22Rv1 (cell line): ENCODE results near the gene CADM1.

Experiments used
- ZFX ChIP-seq: fragments of 450-650 bp; IDR thresholded peaks from 2 replicates; pipeline ENCODE4 v1.6.1; 2017; ENCODE audit warnings: antibody characterized with exemption, borderline replicate concordance
- TF ChIP-seq, protein P1 (sequence below): fragments of 450-650 bp; IDR thresholded peaks from 2 replicates; pipeline ENCODE4 v1.5.1; 2017; ENCODE audit warnings: mild to moderate bottlenecking

DNA sequence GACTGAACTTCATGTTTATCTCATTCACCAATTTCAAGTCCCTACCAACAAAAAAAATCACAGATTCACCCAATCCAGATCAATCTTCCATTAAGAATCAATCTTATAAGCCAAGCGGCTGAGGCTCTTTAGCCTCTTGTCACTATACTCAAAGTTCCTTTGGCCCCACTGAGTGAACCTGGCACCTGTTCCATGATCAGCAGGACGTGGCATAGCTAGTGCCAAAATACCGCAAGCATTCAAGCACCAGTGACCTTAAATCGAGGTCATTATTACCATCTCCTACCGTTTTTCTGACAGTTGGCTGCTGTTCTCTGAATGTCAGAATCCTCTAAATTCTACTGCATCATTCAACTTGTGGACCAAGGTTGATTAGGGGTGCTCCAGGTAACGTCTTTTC is 141.2 kb downstream of the CADM1 start:
- TF ChIP-seq, protein P1, sequence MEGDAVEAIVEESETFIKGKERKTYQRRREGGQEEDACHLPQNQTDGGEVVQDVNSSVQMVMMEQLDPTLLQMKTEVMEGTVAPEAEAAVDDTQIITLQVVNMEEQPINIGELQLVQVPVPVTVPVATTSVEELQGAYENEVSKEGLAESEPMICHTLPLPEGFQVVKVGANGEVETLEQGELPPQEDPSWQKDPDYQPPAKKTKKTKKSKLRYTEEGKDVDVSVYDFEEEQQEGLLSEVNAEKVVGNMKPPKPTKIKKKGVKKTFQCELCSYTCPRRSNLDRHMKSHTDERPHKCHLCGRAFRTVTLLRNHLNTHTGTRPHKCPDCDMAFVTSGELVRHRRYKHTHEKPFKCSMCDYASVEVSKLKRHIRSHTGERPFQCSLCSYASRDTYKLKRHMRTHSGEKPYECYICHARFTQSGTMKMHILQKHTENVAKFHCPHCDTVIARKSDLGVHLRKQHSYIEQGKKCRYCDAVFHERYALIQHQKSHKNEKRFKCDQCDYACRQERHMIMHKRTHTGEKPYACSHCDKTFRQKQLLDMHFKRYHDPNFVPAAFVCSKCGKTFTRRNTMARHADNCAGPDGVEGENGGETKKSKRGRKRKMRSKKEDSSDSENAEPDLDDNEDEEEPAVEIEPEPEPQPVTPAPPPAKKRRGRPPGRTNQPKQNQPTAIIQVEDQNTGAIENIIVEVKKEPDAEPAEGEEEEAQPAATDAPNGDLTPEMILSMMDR = no peak
- no peak for TF ChIP-seq ZFX
